ENCODE data around the gene SERPINB6.
A peak's percentile ranks its signal among the peaks of the same experiment; 100 is the strongest.
"Not testable (repeated sequence)": the region's sequence is repeated elsewhere in the genome, so short reads cannot be mapped to it uniquely, and the experiment has no call there.

SERPINB6 gene

DNA sequence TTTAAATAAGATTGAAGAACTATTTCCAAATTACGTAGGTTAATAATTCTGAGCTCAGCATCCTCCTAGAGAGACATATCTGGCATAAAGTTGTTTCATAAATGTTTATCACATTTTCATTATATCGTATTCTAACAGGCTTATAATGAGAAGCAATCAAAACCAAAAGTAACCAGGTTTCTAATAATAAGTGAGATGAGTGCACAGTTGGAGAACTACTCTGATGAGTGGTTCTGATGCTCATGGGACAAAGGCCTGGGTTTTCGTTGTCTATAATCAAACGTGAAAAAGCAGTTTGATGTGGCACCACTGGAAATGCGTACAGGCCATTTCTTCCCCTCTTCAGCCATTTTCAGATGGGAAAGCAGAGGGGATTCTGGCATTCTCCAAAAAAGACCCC lies 4.7 kb upstream of the SERPINB6 start:
- no peak for DNase-seq

DNA sequence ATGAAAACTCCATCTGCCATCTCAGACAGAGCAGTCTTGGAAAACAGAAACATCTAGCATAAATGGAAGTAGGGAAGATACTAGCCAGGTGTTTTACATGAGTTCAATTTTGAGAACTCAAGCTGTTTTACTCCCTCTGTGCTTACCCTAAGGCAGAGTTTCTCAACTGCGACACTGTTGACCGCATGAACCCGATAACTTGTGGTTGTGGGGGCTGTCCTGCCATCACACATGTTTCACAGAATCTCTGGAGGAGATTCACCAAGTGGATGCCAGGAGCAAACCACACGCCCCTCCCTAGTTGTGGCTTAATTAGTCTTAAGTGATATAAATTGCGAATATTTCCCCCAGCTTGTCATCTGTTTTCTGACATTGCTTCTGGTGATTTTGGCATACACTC lies 2.3 kb upstream of the SERPINB6 start:
- DNase-seq, result peak; percentile 65

DNA sequence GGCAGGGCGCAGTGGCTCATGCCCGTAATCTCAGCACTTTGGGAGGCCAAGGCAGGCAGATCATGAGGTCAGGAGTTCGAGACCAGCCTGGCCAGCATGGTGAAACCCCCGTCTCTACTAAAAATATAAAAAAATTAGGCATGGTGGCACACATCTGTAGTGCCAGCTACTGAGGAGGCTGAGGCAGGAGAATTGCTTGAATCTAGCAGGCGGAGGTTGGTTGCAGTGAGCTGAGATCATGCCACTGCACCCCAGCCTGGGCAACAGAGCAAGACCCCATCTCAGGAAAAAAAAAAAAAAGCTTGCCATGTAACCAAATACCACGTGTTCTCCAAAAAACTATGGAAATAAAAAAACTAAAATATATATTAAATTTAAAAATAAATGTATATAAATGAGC lies 1.8 kb upstream of the SERPINB6 start:
- not testable (repeated sequence) for DNase-seq

DNA sequence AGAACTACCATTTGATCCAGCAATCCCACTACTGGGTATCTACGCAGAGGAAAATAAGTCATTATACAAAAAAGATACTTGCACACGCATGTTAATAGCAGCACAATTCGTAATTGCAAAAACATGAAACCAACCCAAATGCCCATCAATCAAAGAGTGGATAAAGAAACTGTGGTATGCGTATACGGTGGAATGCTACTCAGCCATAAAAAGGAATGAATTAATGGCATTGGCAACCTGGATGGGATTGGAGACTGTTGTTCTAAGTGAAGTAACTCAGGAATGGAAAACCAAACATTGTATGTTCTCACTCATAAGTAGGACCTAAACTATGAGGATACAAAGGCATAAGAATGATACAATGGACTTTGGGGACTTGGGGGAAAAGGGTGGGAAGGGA lies 1.3 kb upstream of the SERPINB6 start:
- not testable (repeated sequence) for DNase-seq

DNA sequence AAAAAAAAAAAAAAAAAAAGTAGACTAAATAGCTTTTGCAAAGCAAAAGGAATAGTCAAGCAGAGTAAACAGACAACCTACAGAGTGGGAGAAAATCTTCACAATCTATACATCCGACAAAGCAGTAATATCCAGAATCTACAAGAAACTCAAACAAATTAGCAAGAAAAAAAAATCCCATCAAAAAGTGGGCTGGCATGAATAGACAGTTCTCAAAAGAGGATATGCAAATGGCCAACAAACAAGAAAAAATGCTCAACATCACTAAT lies 786 bp upstream of the SERPINB6 start:
- not testable (repeated sequence) for DNase-seq

DNA sequence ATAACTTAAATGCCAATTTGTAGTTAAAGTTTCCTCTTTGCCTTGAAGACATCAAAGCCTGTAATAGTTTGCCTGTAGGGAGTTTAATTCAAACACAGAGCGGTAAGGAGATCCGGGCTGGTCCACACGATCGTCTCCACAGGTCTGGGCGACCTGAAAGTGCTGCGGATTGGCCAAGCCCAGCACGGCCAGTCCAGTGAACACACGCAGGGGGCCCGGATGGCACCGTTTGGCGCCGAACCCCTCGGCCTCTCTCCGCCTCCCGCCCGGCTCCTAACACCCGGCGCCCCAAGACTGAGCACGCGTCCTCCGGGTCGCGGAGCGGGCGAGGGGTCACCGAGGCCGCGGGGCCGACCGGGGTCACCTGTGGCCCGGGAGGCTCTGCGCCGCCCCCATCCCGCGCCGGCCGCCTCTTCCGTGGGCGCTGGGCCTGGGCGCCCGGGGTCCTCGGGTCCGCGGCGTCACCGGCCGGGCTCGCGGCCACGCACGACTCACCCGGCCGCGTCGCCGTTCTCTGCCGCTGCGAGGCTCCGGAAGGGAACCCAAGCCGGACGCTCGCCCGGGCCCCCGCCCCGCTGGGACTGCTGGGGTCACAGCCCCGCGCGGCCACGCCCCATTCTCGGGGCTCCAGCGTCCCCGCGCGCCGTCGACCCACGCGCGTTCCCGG lies 481 bp downstream of the SERPINB6 start:
- DNase-seq, result peak; percentile 64

DNA sequence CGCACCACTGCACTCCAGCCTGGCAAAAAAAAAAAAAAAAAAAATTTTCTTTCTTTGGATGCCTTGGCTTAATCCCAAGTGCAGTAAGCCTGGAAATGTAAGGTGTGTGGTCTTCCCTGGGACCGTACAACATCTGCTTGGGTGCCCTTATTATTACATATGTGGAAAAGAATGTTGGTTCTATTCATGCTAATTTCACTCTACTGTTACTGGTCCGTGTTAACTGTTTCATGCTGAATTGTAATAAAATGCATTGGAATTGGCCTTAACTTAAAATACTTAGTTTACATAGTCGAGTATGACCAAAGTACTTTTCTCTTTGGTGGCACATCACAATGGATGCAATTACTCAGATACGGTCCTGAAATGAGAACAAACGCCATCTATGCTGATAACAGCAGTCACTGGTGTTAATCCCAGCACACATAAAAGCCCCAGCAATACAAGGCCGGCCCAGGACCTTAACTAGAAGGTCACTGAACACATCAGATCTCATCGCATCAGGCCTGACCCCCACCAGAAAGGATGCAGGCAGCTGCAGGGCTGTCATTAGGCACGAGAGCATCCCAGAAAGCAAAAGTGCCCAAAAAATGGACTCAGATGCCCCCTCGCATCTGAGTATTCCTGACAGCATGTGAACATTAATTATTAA lies 1.2 kb downstream of the SERPINB6 start:
- peak; percentile 61 for DNase-seq

DNA sequence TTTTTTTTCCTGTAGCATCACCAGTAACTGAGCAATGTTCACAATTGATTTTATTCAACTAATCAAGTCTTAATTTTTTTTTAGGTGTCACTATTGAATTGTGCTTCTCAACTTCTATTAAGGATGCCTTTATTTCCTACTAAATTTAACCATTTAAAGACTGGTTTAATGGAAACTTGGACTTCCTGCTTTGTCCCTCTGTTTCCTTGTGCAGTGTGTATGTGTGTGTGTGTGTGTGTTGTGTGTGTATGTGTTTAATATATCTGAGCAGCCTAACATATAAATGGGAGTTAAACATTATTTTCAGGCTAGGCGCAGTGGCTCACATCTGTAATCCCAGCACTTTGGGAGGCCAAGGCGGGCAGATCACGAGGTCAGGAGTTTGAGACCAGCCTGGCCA lies 1.8 kb downstream of the SERPINB6 start:
- no peak for DNase-seq

DNA sequence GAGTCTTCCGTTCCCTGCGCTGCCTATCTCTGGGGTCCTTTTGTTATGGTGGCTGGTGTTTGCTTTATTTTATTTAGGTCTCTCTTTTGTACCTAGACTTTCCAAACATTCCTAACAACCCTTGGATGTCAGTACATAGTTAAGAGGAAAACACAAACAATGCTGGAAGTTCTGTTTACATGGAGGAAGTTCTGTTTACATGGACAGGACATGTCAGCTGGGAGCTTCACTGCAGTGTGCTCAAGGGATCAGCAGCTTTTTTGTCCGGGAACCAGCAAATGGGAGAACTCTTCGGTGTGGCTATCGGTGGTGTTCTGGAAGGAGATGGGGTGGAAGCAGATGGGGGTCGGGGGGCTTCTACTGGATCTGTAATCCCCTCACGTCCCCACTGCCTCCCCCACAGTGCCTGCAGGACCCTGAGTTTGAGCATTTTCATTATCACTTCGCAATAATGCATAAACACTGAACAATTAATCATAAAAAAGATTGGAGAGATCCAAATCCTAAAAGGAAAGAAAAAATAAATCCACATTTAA lies 2.7 kb downstream of the SERPINB6 start:
- no peak for DNase-seq

DNA sequence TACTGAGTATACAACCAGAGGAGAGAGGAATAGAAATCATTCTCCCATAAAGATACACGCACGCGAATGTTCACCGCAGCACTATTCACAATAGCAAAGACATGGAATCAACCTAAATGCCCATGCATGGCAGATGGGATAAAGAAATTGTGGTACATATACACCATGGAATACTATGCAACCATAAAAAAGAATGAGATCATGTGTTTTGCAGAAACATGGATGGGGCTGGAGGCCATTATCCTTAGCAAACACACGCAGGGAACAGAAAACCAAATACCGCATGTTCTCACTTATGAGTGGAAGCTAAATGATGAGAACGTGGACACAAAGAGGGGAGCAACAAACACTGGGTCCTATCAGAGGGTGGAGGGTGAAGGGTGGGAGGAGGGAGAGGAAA lies 3.4 kb downstream of the SERPINB6 start:
- DNase-seq, result no peak

DNA sequence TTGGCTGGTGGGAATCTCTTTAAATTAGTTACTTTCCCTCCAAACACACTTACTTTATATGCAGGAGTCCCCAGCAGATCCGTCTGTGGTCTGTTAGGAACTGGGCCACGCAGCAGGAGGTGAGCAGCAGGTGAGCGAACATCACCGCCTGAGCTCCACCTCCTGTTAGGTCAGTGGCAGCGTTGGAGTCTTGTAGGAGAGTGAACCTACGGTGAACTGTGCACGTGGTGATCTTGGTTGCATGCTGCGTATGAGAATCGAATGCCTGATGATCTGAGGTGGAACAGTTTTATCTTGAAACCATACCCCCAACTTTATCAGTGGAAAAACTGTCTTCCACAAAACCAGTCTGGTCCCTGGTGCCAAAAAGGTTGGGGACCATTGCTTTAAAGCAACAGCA lies 5.0 kb downstream of the SERPINB6 start:
- DNase-seq, result no peak

DNA sequence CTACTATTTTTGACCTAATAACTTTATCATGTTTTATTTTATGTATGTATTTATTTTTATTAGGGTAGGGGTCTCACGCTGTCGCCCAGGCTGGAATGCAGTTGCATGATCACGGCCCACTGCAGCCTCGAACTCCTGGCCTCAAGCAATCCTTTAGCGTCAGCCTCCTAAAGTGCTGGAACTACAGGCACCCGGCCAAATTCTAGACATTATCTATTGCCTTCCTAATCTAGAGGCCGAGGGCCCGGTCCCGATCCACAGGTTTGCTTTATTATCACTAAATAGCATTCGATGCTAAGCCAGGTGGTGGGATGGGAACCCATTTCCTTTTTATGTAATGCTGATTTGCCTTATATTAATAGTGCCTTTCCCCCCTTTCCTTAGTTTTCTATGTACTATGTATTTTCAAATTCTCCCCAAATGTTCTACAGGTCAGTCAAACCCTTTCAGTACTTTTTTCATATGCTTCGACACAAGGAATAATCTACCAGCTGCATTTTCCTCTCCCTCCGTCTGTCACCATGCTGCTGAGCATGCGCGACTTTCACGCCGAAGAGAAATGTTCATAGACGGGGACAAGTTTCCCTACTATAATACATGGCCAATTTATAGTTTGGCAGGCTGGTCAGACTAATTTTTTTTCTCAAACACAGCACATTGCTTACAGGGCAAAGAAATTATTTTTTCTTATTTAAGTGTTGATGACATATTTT lies 6.4 kb downstream of the SERPINB6 start:
- no peak for DNase-seq

DNA sequence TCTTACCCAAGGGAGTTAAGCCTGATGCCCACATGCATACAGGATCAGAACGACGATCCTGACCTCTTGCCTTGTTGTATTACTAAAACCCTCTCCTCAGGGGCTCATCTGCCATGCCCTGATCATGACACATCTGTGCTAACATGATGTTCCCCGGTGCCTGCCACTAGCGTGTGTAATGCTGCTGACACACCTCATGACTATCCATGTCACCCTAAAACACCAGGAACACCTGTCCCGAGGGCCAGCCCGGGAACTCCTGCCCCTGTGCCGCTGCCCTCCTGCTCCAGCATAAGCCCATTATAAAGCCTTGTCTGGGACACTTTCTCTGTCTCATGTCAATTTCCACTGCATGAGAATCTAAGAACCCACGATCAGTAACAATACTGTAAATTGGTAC lies 7.6 kb downstream of the SERPINB6 start:
- no peak for DNase-seq

DNA sequence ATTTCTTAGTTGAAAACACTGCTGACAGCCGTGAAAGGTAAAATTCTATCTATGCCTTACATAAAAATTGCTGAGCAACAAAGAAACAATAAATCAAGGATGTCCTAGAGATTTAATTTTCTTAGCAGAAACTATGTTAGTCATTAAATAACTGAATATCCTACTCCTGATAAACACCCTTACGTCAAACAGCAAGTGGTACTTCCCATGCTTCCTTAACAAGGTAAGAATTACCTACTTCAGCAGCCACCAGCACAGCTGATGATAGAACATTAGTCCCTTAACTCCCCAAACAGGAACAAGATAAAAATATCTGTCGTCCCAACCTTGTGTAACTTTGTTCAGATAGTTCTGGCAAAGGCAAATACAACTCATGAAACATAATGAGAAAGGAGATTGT lies 8.7 kb downstream of the SERPINB6 start:
- no peak for DNase-seq

DNA sequence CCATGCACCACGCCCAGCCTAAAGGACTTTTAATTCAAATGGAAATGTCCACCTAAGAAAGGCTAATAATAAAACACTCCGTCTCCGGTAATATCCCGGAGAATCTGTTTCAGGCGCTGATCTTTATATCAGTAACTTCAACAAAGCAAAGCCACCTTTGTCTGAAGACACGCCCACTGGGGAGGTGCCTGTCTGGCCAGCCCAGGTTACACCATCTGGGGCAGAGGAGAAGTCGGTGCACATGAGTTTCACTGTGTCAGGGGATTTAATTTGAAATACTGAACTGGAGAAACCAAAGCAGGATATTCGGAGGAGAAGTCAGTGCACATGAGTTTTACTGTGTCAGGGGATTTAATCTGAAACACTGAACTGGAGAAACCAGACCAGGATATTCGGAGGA lies 9.4 kb downstream of the SERPINB6 start:
- DNase-seq, result no peak

DNA sequence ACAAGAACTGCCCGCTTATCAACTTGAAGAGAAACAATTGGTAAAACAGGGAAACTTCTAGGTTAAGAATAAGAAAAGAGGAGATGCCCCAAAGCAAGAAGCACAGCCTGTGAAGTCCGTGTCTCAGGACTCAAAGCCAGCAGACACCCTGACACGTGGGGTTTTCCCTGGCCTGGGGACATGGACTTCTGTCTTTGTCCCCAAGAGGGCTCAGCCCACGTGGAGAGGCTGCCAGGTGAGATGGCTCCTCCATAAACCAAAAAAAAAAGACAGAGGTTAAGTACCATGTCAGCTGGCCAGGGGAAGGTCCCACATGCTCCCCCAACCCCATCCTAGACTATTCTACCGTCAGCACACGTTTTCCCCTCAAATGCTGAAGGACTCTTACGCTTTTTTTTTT lies 9.9 kb downstream of the SERPINB6 start:
- no peak for DNase-seq

DNA sequence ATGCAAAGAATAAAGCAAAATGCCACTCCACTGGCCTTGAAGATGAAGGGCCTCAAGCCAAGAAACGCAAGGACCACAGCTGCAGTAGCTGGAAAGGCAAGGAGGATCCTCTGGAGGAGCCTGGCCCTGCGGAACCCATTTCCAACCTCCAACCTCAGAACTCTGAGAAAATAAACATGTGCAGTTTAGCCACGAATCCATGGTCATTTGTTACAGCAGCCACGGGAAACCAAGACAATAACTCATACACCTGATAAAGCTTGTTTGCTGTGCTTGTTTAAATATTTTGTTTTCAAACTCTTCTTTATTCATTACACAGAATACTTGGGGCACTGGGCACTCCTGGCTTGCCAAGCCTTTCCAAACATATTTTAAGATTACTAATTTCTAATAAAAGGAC lies 10.4 kb downstream of the SERPINB6 start:
- DNase-seq, result no peak

DNA sequence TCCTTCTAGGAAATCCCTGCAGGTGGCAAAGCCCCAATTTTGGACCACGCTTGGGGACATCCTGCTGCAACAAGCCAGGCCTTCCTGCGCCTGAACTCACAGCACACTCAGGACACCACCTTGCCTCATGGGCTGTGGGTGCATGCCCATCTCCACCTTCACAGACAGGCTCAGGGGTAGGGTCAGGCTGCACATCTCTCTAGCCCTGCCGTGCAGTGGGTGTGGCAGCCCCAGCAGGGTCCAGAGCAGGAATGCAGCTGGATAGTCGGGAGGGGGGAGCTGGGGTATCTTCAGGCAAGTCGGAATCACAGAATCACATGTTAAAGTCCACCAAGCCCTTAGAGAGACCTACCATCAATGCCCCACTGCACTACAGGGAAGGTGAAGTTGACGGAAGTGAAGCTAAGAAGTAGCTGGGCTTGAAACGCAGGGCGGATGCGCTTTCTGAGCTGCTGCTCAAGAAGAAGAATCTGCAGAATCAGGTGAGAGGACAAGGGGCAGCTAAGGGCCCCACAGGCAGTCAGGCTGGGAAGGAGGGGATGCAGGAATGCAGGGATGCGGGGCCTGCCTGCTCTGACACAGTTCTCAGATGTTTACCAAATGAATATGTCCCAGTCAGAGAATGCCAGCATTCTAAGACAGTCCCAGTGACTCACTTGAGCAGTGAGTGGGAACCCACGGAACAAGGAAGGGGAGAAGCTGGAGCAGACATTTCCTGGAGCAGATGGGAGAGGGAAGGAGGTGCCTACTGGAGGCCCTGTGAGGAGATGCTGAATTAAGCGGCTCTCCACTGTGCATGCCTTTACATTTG lies 11.3 kb downstream of the SERPINB6 start:
- peak; percentile 92 for DNase-seq

DNA sequence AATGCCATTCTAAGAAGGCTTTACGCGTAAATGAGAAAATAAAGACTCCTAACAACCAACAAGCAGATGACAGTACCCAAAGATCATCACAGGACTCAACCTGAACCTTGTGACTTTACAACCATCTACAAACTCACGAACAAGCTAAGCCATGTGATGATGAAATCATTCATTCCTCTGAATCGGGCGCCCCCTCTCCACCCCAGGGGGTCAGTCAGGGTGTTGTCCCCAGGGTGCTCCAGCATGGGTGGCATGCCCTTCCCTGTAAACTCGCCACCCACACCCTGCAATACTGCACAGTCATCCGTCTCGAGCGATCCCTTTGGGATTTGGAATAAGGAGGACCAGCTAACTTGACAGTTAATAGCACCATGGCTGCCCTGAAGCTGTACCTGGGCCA lies 12.6 kb downstream of the SERPINB6 start:
- DNase-seq, result no peak

DNA sequence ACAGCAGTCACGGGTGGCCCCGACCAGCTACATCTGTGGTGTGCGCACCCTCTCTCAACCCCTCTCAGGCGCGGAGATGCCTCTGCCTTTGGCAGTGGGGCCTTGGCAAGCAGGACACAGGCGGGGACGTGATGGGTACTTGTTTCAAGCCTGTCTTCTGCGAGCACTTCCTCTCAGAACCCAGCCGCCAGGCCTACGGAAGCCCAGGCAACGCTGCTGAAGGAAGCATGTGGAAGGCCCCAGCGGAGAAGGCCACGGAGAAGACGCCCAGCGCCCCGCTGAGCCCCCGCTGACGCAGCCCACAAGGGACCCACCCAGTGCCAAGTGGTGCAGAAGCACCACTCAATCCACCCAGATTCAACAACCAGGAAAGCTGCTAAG lies 13.0 kb downstream of the SERPINB6 start:
- no peak for DNase-seq

DNA sequence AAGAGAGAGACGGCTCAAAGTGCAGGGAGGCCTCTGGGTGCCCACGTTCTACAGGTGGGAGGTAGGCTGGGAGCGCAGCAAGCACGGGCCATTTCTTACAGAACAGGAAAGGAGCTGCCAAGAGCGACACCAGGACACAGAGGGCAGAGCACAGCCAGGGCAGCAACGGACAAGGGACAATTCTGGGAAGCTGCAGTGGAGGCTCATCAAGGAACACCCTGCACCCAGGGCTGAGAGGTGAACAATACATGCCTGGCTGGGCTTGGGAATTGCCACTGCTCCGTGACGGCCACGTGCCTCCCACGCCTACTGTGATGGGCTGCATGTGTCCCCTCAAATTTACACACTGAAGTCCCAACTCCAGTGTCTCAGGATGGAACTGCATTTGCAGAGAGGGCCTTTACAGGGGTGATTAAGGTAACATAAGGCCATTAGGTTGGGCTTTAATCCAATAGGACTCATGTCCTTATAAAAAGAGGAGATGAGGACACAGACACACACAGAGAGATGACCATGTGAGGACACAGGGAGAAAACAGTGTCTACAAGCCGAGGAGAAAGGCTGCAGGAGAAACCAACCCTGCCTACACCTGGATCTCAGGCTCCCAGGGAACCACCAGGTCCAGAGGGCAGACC lies 13.6 kb downstream of the SERPINB6 start:
- no peak for DNase-seq

DNA sequence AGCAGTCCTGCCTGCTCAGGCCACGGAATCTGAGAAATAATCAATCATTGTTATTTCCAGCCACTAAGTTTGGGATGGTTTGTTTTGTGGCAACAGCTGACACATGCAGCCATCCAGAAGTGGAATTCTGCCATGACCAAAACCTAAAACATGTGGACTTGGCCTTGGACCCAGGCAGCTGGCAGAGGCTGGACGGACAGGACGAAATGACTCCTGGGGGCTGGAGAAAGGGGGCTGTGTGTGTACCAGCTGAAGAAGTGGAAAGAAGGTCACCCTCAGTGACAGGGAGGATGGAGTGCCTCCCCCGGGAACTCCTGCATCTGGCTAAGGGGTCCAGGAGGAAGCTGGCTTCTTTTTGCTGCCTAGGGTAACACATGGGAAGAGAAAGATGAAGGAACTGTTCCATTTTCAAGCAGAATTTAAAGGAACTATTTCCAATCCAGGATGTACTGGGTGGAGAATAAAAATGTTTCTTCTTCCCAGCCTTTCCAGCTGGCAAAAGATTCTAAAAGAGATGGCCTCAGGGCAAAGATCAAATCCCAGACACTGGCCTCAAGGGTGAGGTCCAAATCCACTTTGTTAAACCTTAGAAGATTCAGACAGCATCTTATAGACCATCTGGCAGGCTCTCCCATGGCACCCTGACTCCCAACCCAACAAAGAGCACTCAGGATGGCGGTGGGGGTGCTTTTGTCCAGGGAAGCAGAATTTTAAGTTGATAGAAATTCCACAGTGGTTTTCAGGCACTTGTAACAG lies 14.3 kb downstream of the SERPINB6 start:
- DNase-seq, result no peak

All from EL (cell line).